Esophagus squamous epithelium (tissue), 4 donors: Measurements from ENCODE around the gene ZNF726.

Experiments
- CTCF ChIP-seq, 6 experiments: fragments of 450-650 bp in 4 of 6; fragments of 200-600 bp in 2 of 6; sonication (generic) in 2 of 6; IDR thresholded peaks; one replicate each; pipeline ENCODE4 v1.5.1; 2016 to 2019; ENCODE audit warnings: antibody characterized with exemption in 6 of 6, mild to moderate bottlenecking in 4 of 6, moderate library complexity in 4 of 6
- POLR2A ChIP-seq, 4 donors: fragments of 450-650 bp; IDR thresholded peaks; one replicate each; pipeline ENCODE4 v1.6.1; 2017; ENCODE audit warnings: antibody characterized with exemption in 4 of 4, mild to moderate bottlenecking in 4 of 4, moderate library complexity in 3 of 4

- TF ChIP-seq CTCF (IDR thresholded peaks at IDR 0.05) (no peak), POLR2A (IDR thresholded peaks at IDR 0.05) (no peak)
These were observed 54.9 kb downstream of the ZNF726 start for GRCh38 chr19:23969630-23970029.
